ENCODE measurements around the gene MYO7B. TPM values are rescaled to one million over a fixed set of nuclear protein-coding genes. Genes with fewer than 3 reads are reported as not detected.

Gene MYO7B
- total and polyA plus RNA-seq, 12 donors, result 0.13 to 1.5 (median 0.32) TPM; not detected in 1

DNA sequence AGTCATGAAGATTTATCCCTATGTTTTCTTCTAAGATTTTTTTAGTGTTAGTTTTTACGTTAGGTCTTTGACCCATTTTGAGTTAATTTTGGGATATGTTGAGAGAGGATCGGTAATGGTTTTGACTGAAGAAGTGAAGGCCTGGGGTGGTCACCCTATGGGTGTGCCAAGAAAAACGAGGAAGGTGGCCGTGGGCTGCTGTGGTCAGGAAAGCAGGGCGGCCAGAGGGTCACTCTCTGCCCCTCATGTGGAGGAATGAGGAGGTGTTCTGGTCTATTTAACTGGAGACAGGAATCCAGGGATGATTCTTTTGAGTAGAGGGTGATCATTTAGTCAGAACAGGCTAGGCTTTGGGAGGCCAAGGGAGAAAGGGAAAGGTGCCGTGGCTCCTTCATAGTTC, 50.7 kb downstream of the MYO7B start:
- intact Hi-C loops (cut with DNase I), result no loop called here
- H3K4me1 ChIP-seq (replicated peaks in 1 of 2), result no peaks in the 10 kb centered on the region
- TF ChIP-seq, protein P1, sequence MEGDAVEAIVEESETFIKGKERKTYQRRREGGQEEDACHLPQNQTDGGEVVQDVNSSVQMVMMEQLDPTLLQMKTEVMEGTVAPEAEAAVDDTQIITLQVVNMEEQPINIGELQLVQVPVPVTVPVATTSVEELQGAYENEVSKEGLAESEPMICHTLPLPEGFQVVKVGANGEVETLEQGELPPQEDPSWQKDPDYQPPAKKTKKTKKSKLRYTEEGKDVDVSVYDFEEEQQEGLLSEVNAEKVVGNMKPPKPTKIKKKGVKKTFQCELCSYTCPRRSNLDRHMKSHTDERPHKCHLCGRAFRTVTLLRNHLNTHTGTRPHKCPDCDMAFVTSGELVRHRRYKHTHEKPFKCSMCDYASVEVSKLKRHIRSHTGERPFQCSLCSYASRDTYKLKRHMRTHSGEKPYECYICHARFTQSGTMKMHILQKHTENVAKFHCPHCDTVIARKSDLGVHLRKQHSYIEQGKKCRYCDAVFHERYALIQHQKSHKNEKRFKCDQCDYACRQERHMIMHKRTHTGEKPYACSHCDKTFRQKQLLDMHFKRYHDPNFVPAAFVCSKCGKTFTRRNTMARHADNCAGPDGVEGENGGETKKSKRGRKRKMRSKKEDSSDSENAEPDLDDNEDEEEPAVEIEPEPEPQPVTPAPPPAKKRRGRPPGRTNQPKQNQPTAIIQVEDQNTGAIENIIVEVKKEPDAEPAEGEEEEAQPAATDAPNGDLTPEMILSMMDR (IDR thresholded peaks at IDR 0.05), result no peak
- TF ChIP-seq POLR2A (IDR thresholded peaks at IDR 0.05), result no peak
- no peak for DNase-seq
- WGBS, 4 donors, result 73 to 80% (median 79%) methylated on average over 6 of the region's 6 CpGs
- H3K36me3 ChIP-seq (replicated peaks in 1 of 2), result no peaks in the 10 kb centered on the region
- H3K9me3 ChIP-seq (replicated peaks in 1 of 3), result no peaks in the 10 kb centered on the region
- H3K27me3 ChIP-seq, result no peaks in the 10 kb centered on the region
- H3K4me3 ChIP-seq, result no peak overlapping the region
- no peak overlapping the region for H3K27ac ChIP-seq

DNA sequence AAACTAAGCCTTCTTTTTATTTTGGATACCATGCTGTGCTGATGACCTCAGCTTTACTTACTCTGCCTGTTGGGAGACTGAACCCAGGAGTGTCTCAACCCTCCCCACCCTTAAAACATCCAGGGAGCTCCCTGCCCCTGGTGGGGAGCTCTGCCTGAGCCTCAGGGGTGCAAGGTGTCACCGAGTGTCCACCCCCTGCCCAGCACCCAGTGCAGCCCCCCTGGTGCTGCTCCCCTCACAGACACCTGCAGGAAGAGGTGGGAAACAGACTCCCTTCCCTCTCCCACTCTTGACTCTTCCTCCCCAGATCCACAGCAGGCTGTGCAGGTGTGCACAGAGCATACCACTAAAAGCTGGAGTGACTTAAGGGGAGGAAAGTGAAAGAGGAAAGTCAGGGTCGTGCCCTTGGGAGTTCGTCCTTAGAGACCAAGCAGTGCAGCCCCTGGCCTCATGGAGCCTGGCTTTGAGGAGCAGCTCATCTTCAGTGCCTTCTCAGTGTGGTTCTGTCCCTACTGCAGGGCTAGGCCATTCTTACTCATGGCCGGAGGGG, 51.3 kb downstream of the MYO7B start:
- no peaks in the 10 kb centered on the region for H3K36me3 ChIP-seq (replicated peaks in 1 of 2)
- H3K27me3 ChIP-seq, result no peaks in the 10 kb centered on the region
- no peaks in the 10 kb centered on the region for H3K4me1 ChIP-seq (replicated peaks in 1 of 2)
- DNase-seq, result peak in 1 of 7 donors; percentile 44
- 73 to 85% (median 79%) methylated on average over 4 of the region's 4 CpGs for WGBS, 4 donors
- TF ChIP-seq, protein P1 (IDR thresholded peaks at IDR 0.05), result no peak
- TF ChIP-seq POLR2A (IDR thresholded peaks at IDR 0.05), result no peak
- H3K9me3 ChIP-seq (replicated peaks in 1 of 3), result no peaks in the 10 kb centered on the region
- no peak overlapping the region for H3K4me3 ChIP-seq
- no peak overlapping the region for H3K27ac ChIP-seq
- intact Hi-C loops (cut with DNase I), result no loop called here

DNA sequence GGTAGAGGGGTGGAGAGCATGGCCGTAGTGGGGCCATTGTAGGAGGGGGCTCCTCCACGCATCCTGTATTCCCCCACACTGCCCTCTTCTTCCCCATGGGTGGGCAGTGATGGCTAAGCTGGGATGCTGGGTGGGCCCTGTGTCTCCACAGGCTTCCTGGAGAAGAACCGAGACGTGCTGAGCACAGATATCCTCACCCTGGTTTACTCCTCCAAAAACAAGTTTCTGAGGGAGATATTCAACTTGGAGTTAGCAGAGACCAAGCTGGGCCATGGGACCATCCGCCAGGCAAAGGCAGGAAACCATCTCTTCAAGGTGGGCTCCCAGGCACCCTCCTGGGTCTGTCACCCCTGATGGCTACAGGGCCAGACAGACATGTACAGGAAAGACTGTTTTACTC, 52.8 kb downstream of the MYO7B start:
- no peaks in the 10 kb centered on the region for H3K36me3 ChIP-seq (replicated peaks in 1 of 2)
- intact Hi-C loops (cut with DNase I), result no loop called here
- 87 to 91% (median 90%) methylated on average over 4 to 5 of the region's 5 CpGs for WGBS, 4 donors
- no peaks in the 10 kb centered on the region for H3K9me3 ChIP-seq (replicated peaks in 1 of 3)
- H3K27me3 ChIP-seq, result no peaks in the 10 kb centered on the region
- no peaks in the 10 kb centered on the region for H3K4me1 ChIP-seq (replicated peaks in 1 of 2)
- peak in 1 of 7 donors; percentile 6 for DNase-seq
- H3K4me3 ChIP-seq, result no peak overlapping the region
- TF ChIP-seq POLR2A (IDR thresholded peaks at IDR 0.05), result no peak
- TF ChIP-seq, protein P1 (IDR thresholded peaks at IDR 0.05), result no peak
- no peak overlapping the region for H3K27ac ChIP-seq

DNA sequence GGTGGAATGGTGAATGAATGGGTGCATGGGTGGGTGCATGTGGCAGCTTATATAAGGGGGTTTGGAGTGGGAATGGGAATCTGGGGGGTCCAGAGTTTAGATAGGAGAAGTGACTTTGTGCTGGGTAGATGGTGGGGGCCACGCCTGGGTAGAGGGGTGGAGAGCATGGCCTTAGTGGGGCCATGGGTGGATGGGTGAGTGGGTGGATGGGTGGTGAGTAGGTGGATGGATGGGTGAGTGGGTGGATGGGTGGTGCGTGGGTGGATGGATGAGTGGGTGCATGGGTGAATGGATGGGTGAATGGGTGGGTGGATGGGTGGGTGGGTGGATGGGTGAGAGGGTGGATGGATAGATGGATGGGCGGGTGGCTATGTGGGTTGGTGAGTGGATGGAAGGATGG, 53.9 kb downstream of the MYO7B start:
- Histone ChIP-seq H3K4me1 (replicated peaks in 1 of 2) (no peaks in the 10 kb centered on the region), H3K4me3 (no peak overlapping the region), H3K27me3 (no peaks in the 10 kb centered on the region), H3K9me3 (replicated peaks in 1 of 3) (no peaks in the 10 kb centered on the region), H3K36me3 (replicated peaks in 1 of 2) (no peaks in the 10 kb centered on the region), H3K27ac (no peak overlapping the region)
- TF ChIP-seq, protein P1 (IDR thresholded peaks at IDR 0.05), result no peak
- no peak for TF ChIP-seq POLR2A (IDR thresholded peaks at IDR 0.05)
- peak in 2 of 7 donors; percentile 1 to 7 for DNase-seq
- intact Hi-C loops (cut with DNase I), result no loop called here
- 88 to 100% (median 90%) methylated on average over 2 to 3 of the region's 3 CpGs for WGBS, 4 donors
